ENCODE data around the gene CLSTN1. TPM values are rescaled to one million over a fixed set of nuclear protein-coding genes. Genes with fewer than 3 reads are reported as not detected.

Gene CLSTN1
- total and polyA plus RNA-seq, 4 donors = 3.1 to 13.4 (median 8.8) TPM

DNA sequence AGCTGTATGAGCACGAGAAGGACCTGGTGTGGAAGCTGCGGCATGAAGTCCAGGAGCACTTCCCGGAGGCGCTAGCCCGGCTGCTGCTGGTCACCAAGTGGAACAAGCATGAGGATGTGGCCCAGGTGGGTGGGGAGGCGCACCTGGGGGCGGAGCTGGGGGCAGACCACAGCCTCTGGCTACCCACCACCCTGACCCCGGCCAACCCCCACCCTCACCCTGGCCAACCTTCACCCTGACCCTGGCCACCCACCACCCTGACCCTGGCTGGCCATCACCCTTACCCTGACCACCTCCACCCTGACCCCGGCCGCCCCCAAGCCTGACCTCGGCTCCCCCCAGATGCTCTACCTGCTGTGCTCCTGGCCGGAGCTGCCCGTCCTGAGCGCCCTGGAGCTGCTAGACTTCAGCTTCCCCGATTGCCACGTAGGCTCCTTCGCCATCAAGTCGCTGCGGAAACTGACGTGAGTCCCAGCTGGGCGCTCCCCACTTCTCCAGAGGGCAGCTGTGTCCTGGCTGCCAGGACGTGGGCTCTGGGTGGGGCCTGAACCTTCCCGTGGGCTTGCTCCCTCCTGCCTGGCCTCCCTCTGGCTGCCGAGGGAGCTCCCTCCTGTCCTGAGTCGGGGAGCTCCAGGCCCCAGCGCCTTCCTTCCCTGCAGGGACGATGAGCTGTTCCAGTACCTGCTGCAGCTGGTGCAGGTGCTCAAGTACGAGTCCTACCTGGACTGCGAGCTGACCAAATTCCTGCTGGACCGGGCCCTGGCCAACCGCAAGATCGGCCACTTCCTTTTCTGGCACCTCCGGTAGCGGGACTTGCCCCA lies 102.8 kb downstream of the CLSTN1 start:
- H3K36me3 ChIP-seq (ENCODE audit: control insufficient read depth in 4 of 4, insufficient read depth in 3 of 4, low read depth in 1 of 4, low read length in 3 of 4) = peaks cover 0 to 10% (median 4%) of the 10 kb centered on the region in 4 donors
- H3K4me1 ChIP-seq (ENCODE audit: control insufficient read depth in 4 of 4, insufficient read depth in 4 of 4, low read length in 3 of 4) = peaks cover 0 to 4% (median 1%) of the 10 kb centered on the region in 4 donors
- TF ChIP-seq, protein P1, sequence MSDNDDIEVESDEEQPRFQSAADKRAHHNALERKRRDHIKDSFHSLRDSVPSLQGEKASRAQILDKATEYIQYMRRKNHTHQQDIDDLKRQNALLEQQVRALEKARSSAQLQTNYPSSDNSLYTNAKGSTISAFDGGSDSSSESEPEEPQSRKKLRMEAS (IDR thresholded peaks at IDR 0.05) = no peak
- TF ChIP-seq HNF4A (conservative IDR thresholded peaks at IDR 0.05) (no peak), RXRA (IDR thresholded peaks at IDR 0.05) (no peak), FOXA2 (IDR thresholded peaks at IDR 0.05) (no peak)
- no peak overlapping the region for H3K27ac ChIP-seq (ENCODE audit: low read depth in 1 of 2, low read length in 2 of 2)
- 92% methylated on average over 34 of the region's 34 CpGs for WGBS
- H3K9ac ChIP-seq (ENCODE audit: low read depth in 1 of 2, low read length in 2 of 2) = no peak overlapping the region
- no peak overlapping the region for H3K4me3 ChIP-seq (ENCODE audit: low read depth in 1 of 3, low read length in 3 of 3)
- H3K9me3 ChIP-seq (ENCODE audit: control insufficient read depth in 4 of 4, low read length in 3 of 4) = no peaks in the 10 kb centered on the region
- no peaks in the 10 kb centered on the region for H3K27me3 ChIP-seq (ENCODE audit: control insufficient read depth in 4 of 4, insufficient read depth in 4 of 4, low read length in 3 of 4)
- no peak for DNase-seq (ENCODE audit: low spot score)

DNA sequence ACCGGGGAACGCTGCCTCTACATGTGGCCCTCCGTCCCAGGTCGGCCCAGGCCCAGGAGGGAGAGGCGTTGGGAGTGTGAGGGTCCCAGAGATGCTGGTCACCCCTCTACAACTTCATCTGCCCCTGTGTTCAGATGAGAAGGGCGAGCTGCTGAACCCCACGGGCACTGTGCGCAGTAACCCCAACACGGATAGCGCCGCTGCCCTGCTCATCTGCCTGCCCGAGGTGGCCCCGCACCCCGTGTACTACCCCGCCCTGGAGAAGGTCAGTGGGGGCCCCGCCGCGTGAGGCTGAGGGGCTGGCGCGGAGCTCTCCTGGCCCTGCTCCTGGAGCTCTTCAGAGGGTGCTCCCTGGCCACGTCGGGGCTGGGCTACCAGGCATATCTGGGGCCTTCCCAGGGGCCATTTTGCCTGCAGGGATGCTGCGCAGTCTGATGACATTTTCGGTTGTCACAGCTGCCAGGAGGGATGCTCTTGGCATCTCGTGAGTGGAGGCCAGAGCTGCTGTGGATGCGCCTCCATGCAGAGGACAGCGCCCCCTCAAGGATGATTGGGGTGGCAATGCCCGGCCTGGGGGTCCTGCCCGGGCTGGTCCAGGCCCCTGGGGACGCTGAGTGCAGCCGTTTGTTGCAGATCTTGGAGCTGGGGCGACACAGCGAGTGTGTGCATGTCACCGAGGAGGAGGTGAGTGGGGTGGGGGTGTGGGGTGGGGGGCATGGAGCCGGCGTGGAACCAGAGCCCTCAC lies 103.6 kb downstream of the CLSTN1 start:
- Histone ChIP-seq H3K36me3 (ENCODE audit: control insufficient read depth in 4 of 4, insufficient read depth in 3 of 4, low read depth in 1 of 4, low read length in 3 of 4) (peaks cover 0 to 10% (median 4%) of the 10 kb centered on the region in 4 donors), H3K4me1 (ENCODE audit: control insufficient read depth in 4 of 4, insufficient read depth in 4 of 4, low read length in 3 of 4) (peaks cover 0 to 4% (median 1%) of the 10 kb centered on the region in 4 donors), H3K9me3 (ENCODE audit: control insufficient read depth in 4 of 4, low read length in 3 of 4) (no peaks in the 10 kb centered on the region), H3K27ac (ENCODE audit: low read depth in 1 of 2, low read length in 2 of 2) (no peak overlapping the region), H3K4me3 (ENCODE audit: low read depth in 1 of 3, low read length in 3 of 3) (no peak overlapping the region), H3K9ac (ENCODE audit: low read depth in 1 of 2, low read length in 2 of 2) (no peak overlapping the region), H3K27me3 (ENCODE audit: control insufficient read depth in 4 of 4, insufficient read depth in 4 of 4, low read length in 3 of 4) (no peaks in the 10 kb centered on the region)
- no peak for DNase-seq (ENCODE audit: low spot score)
- 93% methylated on average over 36 of the region's 36 CpGs for WGBS
- TF ChIP-seq EGR1 (IDR thresholded peaks at IDR 0.05; ENCODE audit: low read depth in 2 of 2) = no peak
- TF ChIP-seq, protein P1 (IDR thresholded peaks at IDR 0.05) = no peak
- no peak for TF ChIP-seq HNF4A (conservative IDR thresholded peaks at IDR 0.05)
- no peak for TF ChIP-seq YY1 (IDR thresholded peaks at IDR 0.05)
- no peak for TF ChIP-seq TAF1 (conservative IDR thresholded peaks at IDR 0.05)
- TF ChIP-seq, protein P2, sequence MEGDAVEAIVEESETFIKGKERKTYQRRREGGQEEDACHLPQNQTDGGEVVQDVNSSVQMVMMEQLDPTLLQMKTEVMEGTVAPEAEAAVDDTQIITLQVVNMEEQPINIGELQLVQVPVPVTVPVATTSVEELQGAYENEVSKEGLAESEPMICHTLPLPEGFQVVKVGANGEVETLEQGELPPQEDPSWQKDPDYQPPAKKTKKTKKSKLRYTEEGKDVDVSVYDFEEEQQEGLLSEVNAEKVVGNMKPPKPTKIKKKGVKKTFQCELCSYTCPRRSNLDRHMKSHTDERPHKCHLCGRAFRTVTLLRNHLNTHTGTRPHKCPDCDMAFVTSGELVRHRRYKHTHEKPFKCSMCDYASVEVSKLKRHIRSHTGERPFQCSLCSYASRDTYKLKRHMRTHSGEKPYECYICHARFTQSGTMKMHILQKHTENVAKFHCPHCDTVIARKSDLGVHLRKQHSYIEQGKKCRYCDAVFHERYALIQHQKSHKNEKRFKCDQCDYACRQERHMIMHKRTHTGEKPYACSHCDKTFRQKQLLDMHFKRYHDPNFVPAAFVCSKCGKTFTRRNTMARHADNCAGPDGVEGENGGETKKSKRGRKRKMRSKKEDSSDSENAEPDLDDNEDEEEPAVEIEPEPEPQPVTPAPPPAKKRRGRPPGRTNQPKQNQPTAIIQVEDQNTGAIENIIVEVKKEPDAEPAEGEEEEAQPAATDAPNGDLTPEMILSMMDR (IDR thresholded peaks at IDR 0.05; ENCODE audit: low read depth, low read length, missing input control) = no peak
- TF ChIP-seq, protein P3, sequence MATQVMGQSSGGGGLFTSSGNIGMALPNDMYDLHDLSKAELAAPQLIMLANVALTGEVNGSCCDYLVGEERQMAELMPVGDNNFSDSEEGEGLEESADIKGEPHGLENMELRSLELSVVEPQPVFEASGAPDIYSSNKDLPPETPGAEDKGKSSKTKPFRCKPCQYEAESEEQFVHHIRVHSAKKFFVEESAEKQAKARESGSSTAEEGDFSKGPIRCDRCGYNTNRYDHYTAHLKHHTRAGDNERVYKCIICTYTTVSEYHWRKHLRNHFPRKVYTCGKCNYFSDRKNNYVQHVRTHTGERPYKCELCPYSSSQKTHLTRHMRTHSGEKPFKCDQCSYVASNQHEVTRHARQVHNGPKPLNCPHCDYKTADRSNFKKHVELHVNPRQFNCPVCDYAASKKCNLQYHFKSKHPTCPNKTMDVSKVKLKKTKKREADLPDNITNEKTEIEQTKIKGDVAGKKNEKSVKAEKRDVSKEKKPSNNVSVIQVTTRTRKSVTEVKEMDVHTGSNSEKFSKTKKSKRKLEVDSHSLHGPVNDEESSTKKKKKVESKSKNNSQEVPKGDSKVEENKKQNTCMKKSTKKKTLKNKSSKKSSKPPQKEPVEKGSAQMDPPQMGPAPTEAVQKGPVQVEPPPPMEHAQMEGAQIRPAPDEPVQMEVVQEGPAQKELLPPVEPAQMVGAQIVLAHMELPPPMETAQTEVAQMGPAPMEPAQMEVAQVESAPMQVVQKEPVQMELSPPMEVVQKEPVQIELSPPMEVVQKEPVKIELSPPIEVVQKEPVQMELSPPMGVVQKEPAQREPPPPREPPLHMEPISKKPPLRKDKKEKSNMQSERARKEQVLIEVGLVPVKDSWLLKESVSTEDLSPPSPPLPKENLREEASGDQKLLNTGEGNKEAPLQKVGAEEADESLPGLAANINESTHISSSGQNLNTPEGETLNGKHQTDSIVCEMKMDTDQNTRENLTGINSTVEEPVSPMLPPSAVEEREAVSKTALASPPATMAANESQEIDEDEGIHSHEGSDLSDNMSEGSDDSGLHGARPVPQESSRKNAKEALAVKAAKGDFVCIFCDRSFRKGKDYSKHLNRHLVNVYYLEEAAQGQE (IDR thresholded peaks at IDR 0.05) = no peak
- TF ChIP-seq GABPA (IDR thresholded peaks at IDR 0.05 in 1 of 2, conservative IDR thresholded peaks at IDR 0.05 in 1 of 2) = no peak

All from liver (tissue), 9 donors.